Ramos (cell line): ENCODE measurements around the gene MEIOSIN.

ENCODE experiments used
- in situ Hi-C: fragments of 300-500 bp; cut with MboI; formaldehyde crosslinking; loops from one replicate; pipeline ENCODE4 v1.14.3; 2022; ENCODE audit warnings: low sequenced_read_pairs; ENCODE audit not compliant: unreplicated experiment

Gene MEIOSIN

GRCh38 chr19:45764475-45764874, 31.2 kb downstream of the MEIOSIN start:
- in situ Hi-C loops = no loop called here

GRCh38 chr19:45764945-45765701, 31.9 kb downstream of the MEIOSIN start:
- in situ Hi-C loops = no loop called here

GRCh38 chr19:45765702-45766295, 32.6 kb downstream of the MEIOSIN start:
- in situ Hi-C loops = no loop called here

GRCh38 chr19:45766296-45766868, 33.1 kb downstream of the MEIOSIN start:
- in situ Hi-C loops = no loop called here

GRCh38 chr19:45766869-45767346, 33.7 kb downstream of the MEIOSIN start:
- in situ Hi-C loops = no loop called here

- in situ Hi-C loops = no loop called here
Measured at GRCh38 chr19:45767410-45767880, 34.2 kb downstream of the MEIOSIN start.

DNA sequence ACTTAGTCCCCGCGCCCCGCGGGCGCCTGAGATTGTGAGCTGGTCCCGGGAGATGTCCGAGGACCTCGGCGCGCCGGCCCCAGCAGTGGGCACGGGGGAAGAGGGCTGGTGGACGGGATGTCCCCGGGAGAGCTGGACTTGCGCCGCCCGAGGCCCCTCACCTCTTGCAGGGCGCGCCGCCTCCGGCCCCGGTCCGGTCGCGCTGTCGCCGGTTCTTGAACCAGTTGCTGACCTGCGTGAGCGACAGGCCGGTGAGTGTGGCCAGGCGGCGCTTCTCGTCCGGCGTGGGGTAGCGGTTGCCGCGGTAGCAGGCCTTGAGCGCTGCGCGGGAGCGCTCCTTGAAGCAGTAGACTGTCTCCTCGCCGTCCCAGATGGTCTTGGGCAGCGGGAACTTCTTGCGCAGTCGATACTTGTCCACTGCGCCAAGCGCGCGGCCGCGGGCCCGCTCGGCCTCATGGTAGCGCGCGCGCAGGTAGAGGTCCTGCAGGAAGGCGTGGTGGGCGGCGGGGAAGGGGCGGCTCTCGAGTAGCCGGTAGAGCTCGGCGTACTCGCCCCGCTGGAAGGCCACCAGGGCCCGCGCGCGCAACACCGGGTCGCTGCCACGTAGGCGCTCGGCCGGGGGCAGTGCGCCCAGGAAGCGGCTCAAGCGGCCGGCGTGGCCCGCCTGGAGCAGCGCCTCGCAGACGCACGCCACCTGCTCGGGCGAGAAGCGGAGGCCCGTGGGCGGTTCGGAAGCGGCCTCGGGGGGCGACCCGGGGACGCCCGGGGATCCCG, 34.8 kb downstream of the MEIOSIN start:
- in situ Hi-C loops = no loop called here

GRCh38 chr19:45768655-45768983, 35.4 kb downstream of the MEIOSIN start:
- in situ Hi-C loops = no loop called here

DNA sequence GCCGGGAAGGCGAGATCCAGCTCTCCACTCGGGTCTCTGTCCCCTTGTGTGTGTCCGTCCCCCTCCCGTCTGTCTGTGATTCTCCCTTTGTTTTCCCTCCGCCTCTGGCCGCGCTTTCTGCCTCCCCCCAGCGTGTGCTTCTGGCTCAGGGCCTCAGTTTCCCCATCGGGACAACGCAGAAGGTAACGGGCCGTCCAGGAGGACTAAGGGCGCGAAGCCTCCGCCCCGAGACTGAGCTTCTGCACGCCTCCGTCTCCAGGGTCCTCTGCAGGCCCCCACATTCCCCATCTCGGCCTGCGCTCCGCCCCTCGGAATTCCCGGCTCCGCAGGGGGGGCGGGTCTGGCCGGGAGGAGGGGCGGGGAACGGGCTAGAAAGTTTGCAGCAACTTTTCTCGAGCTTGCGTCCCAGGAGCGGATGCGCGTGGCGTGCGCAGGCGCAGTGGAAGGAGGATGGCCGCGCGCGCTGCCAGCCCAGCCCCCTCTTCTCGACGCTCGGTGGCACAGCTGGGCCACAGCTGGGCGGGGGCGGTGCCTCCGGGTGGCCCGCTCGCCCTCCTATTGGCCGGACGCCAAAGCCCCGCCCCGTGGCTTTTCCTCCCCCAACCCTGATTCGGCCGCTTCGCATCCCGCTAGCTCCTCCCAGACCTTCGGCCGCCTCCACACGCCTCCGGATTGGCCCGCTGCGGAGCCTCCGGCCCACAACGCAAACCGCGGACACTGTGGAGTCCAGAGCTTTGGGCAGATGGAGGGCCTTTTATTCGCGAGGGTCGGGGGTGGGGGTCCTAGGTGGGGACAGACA, 35.9 kb downstream of the MEIOSIN start, which contains the start of gene SIX5:
SIX5 (minus strand) TSS at position 269 of the 799 bp plus-strand sequence. CDS start 408 bp downstream, outside the sequence.
- in situ Hi-C loops = no loop called here

DNA sequence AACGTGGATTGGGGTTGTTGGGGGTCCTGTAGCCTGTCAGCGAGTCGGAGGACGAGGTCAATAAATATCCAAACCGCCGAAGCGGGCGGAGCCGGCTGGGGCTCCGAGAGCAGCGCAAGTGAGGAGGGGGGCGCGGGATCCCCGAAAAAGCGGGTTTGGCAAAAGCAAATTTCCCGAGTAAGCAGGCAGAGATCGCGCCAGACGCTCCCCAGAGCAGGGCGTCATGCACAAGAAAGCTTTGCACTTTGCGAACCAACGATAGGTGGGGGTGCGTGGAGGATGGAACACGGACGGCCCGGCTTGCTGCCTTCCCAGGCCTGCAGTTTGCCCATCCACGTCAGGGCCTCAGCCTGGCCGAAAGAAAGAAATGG, 36.6 kb downstream of the MEIOSIN start:
- in situ Hi-C loops = no loop called here

DNA sequence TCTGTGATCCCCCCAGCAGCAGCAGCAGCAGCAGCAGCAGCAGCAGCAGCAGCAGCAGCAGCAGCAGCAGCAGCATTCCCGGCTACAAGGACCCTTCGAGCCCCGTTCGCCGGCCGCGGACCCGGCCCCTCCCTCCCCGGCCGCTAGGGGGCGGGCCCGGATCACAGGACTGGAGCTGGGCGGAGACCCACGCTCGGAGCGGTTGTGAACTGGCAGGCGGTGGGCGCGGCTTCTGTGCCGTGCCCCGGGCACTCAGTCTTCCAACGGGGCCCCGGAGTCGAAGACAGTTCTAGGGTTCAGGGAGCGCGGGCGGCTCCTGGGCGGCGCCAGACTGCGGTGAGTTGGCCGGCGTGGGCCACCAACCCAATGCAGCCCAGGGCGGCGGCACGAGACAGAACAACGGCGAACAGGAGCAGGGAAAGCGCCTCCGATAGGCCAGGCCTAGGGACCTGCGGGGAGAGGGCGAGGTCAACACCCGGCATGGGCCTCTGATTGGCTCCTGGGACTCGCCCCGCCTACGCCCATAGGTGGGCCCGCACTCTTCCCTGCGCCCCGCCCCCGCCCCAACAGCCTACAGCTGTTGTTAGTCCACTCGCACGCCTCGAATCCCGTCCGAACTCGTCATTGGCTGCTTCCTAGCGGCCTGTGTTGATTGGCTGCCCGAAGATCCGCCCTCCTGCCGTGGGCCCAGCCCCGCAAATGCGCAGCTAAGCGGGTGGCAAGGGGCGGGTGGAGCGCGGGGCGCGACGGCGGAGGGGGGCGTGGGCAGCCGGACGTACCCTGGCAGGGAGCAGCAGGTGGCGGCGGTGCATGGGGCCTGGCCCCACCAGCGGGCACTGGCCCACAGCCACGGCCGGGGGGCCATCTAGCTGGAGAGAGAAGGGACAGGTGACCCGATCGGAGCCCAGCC, 37.2 kb downstream of the MEIOSIN start:
- in situ Hi-C loops = no loop called here

DNA sequence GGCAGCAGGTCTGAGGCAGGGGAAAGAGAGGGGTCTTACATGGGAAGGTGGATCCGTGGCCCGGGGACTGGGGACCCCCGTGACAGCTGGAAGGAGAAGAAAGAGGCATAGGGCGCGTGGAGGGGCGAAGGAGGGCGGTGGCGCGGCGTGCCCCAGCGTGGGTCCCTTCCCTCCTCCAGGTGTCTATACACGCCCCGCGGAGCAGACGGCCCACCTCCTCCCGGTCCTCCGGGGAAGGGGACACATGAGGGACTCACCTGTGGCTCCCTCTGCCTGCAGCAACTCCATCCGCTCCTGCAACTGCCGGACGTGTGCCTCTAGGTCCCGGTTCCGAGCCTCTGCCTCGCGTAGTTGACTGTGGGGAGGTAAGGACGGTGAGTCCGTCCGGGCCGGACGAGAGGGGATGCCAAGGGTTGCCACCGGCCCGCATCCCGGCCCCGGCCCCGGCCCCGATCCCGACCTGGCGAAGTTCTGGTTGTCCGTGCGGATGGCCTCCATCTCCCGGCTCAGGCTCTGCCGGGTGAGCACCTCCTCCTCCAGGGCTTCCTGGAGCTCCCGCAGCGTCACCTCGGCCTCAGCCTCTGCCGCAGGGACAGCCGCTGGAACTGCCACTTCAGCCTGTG, 38.2 kb downstream of the MEIOSIN start:
- in situ Hi-C loops = no loop called here

- in situ Hi-C loops = no loop called here
Measured at GRCh38 chr19:45772130-45772840, 39.0 kb downstream of the MEIOSIN start.

- in situ Hi-C loops = no loop called here
Measured at GRCh38 chr19:45772912-45773311, 39.7 kb downstream of the MEIOSIN start.

GRCh38 chr19:45773384-45773783, 40.1 kb downstream of the MEIOSIN start:
- in situ Hi-C loops = no loop called here

- in situ Hi-C loops = no loop called here
Measured at GRCh38 chr19:45774765-45775164, 41.5 kb downstream of the MEIOSIN start.

GRCh38 chr19:45777395-45777961, 44.2 kb downstream of the MEIOSIN start:
- in situ Hi-C loops = no loop called here
